Stimulated activated CD4-positive, alpha-beta T cell treated with anti-CD3 and anti-CD28 coated beads, Interleukin-2, amount 100 ng/mL, for 4 hours (primary cell): Measurements from ENCODE around the gene KAT8.
"Not testable (repeated sequence)": the region's sequence is repeated elsewhere in the genome, so short reads cannot be mapped to it uniquely, and the experiment has no call there.

Experiments
- DNase-seq: peaks from one replicate; pipeline ENCODE4 v3.0.0-alpha.2; 2020; ENCODE audit warnings: low read depth

The KAT8 gene

DNA sequence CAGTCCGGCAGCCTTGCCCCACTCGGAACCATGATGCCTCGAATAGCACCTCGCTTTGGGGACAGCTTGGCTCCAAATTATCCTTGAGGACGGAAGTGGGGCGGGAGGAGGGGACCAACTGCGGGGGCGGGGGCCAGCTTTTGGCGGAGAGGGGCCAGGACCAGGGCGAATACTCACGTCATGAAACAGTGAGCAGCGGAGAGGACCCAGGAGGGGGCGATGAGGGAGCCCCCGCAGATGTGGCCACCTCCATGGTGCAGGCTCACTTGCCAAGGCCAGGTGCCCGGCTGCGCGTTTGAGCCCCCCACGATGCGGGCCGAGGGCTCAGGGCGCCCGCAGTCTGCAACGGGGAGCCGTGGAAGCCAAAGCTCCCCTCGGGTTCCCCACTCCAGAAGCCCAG, 31.4 kb downstream of the KAT8 start:
- DNase-seq, result no peak

DNA sequence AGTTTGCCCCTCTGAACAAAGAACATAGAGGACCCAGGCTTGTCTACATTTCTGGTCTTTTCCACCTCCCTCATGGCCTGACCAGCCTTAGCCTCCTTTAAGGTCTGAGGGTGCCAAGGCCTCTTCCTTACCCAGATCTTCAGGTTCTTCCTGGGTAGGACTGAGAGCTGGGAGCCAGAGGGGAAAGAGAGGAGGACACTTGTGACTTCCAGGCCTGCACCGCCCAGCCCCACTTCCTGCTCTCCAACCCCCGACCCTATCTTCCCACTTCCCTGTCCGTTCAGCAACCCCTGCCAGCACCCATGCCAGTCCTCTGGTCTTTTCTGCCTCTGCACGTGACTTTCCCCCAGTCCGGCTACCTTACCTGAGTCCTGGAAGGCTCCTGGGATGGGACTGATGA, 31.9 kb downstream of the KAT8 start:
- DNase-seq, result no peak

DNA sequence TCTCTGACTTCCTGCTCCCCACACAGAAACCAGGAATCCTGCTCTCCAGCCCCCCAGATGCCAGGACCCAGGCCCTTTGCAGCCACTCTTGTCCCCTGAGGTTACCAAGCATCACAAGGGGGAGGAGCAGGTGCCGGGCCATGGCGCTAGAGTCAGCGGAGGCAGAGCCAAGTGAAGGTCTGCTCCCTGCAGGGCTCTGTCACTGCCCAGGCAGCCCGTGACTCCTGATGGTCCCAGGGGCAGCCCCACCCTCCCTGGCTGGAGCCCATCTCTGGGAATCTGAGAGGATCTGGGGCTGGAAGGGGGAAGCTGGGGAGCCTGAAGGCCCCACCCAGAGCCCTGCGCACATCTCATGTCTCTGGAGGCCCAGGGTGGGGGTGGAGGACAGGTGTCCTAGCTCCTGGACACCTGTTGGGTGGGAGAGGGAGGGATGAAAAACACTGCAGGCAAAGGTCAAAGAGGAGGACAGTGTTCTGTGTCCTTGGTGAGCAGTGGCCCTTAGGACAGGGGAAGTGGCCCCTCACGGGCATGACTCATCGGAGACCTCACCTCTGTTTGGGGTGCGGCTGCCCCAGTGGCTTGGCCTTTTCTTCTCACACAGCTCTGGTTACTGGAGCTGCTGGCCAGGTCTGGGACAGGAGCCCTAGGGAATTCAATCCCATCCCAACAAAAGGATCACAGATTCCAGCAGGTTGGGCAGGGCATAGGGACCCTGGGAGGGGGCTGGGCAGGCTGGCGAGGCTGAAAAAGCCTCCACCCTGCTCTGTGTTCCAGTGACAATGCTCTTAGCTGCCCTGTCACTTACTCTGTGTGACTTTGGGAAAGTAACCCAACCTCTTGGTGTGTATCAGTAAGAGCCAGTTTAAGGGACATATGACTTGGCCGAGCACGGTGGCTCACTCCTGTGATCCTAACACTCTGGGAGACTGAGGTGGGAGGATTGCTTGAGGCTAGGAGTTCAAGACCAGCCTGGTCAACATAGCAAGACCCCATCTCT, 32.7 kb downstream of the KAT8 start, which contains the start of gene PRSS36:
Gene PRSS36, minus strand, starts transcription at position 173 of the 997 bp plus-strand sequence. Its CDS starts 31 bp downstream, at position 142.
- no peak for DNase-seq

DNA sequence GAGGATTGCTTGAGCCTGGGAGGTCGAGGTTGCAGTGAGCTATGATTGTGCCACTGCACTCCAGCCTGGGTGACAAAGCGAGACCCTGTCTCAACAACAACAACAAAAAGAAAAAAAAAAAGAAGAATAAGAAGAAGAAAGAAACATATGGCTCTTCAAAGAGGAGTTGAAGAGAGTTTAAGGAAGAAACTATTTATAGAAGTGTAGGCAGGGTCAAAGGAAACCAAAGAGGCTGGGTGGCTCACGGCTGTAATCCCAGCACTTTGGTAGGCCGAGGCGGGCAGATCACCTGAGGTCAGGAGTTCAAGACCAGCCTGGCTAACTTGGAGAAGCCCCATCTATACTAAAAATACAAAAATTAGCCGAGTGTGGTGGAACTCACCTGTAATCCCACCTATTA, 33.5 kb downstream of the KAT8 start:
- DNase-seq, result not testable (repeated sequence)

DNA sequence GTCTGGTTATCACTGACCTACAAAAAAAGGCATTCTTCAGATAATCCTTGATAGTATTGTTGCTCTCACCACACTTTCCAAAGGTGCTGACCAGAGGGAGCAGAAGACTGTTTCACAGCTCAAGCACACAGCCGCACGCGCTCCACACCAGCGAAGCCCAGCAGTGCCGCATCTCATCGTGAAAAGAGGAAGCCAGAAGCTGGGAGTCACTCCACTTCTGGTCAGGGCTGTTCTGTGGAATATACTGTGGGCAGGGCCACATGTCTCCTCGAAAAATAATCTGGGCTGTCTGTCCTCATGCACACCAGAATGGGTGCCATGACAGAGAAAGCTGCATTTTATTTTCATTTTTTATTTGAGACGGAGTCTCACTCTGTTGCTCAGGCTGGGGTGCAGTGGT, 39.7 kb downstream of the KAT8 start:
- no peak for DNase-seq

DNA sequence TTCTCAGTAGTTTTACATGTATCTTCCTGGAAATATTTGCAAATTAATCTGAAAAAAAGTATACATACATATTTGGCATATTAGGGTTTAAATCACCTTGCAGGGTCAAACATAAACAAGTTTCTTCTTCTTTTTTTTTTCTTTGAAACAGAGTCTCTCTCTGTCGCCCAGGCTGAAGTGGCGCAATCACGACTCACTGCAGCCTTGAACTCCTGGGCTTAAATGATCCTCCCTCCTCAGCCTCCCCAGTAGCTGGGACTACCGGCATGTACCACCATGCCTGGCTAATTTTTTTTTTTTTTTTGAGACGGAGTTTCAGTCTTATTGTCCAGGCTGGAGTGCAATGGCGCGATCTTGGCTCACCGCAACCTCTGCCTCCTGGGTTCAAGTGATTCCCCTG, 49.9 kb downstream of the KAT8 start:
- DNase-seq, result no peak

DNA sequence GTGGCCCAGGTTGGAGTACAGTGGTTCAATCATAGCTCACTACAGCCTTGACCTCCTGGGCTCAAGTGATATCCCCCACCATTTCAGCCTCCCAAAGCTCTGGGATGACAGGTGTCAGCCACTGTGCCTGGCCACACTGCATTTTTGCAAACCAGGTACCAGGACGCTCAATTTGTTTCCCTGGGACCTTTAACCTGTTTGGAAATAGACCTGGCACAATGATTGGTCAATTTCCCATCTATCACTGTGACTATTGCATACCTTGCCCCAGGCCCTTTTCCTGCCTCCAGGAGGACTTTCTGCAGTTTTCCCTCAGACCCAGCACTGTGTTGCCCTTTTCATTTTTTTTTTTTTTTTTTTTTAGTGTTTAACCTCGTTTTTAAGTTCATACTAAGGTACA, 51.4 kb downstream of the KAT8 start:
- no peak for DNase-seq

DNA sequence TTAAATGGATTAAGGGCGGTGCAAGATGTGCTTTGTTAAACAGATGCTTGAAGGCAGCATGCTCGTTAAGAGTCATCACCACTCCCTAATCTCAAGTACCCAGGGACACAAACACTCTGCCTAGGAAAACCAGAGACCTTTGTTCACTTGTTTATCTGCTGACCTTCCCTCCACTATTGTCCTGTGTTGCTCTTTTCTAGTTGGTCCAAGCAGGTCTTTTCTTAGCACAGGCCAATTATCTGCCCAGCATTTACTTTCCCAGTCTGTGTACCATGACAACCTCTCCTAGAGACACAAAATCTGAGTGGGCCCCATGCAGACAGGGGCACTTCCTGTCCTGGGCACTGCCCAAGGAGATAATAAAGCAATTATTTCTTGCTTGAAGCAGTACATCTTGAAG, 52.6 kb downstream of the KAT8 start:
- not testable (repeated sequence) for DNase-seq

DNA sequence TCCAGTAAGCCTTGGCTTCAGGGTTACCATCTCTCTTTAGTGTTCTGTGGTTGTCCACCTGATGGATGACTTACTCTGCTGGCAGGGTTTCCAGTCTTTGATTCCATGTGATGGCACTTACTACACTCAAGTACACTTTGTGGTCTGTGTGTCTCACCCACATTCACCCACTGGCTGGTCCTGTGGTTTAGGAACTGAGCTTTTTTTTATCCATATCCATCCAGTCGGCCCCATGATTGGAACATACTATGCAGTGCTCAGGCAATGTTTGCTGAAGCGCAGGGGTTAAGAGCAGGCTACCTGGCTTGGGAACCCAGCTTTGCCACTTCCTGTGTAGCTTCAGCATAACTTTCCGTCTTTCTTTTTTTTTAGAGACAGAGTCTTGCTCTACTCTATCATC, 59.7 kb downstream of the KAT8 start:
- no peak for DNase-seq

DNA sequence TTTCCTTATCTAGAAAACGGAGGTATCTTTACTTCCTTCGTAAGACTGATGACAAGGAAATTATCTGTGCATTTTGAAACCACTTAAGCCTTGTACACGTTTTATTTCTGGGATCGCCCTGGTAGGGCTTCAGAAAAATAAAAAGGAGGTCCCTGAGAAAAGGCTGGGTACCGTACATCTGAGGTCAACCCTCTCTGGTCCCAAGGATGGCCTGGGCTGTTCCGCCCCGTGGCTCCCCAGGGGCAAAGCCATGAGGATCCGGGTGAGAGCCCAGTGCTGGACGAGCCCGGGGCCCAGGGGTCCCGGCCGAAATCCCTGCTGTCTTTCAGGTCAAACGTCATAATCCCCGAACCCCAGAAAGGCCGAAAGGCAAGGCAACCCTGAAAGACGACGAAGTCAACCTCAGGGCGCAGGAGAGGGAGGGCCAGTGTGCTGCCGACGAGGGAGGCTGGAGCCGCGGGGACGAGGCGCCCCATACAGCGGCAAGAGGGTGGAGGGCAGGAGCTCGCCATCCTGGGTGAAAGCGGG, 61.8 kb downstream of the KAT8 start:
- DNase-seq, result no peak

DNA sequence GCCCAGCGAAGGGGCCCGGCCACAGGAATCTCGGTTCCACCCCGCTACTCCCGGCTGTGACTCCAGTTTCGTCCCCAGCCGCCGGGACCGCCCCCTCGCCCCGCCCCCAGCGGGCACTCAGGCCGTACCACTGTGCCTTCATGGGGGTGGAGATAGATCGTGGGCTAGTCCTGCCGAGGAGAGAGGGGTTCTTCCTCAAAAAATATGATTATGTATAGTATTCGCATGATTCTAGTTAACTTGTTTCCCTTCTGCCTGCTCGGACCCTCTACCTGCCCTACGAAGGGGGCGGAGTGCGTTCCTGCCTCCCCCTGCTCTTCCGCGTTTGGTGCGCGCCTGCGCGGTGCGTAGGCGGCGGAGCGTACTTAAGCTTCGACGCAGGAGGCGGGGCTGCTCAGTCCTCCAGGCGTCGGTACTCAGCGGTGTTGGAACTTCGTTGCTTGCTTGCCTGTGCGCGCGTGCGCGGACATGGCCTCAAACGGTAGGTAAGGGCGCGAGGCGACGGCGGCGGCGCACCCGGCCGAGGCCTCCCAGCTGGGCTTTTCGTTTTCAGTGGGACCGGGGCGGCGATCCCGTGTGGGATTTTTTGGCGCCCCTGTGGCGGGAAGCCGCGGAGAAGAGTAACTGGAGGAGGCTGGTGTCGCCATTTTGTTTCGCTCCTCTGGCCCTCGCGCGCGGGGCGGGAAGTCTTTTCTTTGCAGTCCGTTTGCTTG, 62.4 kb downstream of the KAT8 start, which contains the start of gene FUS:
Gene FUS, plus strand, starts transcription at position 393 of the 713 bp plus-strand sequence. Its CDS starts 76 bp downstream, at position 469.
- DNase-seq, result peak; percentile 81
